ENCODE measurements around the gene CCDC127. TPM values are rescaled to one million over a fixed set of nuclear protein-coding genes. Genes with fewer than 3 reads are reported as not detected.
A peak's percentile ranks its signal among the peaks of the same experiment; 100 is the strongest.

Gene CCDC127
- total and polyA plus RNA-seq, 2 experiments from 2014 or later: 11.3 to 19.3 TPM

DNA sequence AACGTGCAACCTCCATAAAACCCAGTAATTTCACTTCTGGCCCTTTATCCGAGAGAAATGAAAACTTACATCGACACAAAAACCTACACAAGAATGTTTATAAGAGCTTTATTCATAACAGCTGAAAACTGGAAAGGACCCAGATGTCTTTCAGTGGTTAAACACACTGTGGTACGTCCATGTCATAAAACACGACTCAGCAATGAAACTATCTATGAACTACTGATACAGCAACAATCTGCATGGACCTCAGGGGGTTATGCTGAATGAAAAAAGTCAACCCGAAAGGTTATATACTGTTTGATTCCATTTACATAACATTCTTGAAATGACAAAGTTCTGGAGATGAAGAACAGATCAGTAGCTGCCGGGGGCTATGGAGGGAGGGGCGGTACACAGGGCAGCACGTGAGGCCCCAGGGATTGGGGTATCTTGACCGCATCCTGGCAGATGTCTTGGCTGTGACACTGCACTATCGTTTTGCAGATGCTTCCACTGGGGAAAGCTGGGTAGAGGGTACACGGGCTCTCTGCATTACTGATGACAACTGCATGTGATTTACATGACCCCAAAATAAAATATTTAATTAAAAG lies 4.1 kb downstream of the CCDC127 start:
- Histone ChIP-seq H3K4me1 (ENCODE audit: low read depth) (peaks cover 3% of the 10 kb centered on the region), H3K27me3 (no peaks in the 10 kb centered on the region), H3K4me3 (no peak overlapping the region), H3K9me3 (ENCODE audit: low read depth) (no peaks in the 10 kb centered on the region), H3K36me3 (no peaks in the 10 kb centered on the region), H3K27ac (no peak overlapping the region)
- no peak for DNase-seq (ENCODE audit: low read depth in 1 of 2, low spot score in 1 of 2)
- no peak for TF ChIP-seq CTCF (IDR thresholded peaks at IDR 0.05; ENCODE audit: low read depth, low read length)

GRCh38 chr5:208449-209114 lies 9.4 kb downstream of the CCDC127 start:
- peaks cover 8% of the 10 kb centered on the region for H3K36me3 ChIP-seq
- no peak for DNase-seq (ENCODE audit: low read depth in 1 of 2, low spot score in 1 of 2)
- no peak overlapping the region for H3K4me3 ChIP-seq
- H3K27me3 ChIP-seq: no peaks in the 10 kb centered on the region
- no peak for TF ChIP-seq CTCF (IDR thresholded peaks at IDR 0.05; ENCODE audit: low read depth, low read length)
- peaks cover 39% of the 10 kb centered on the region for H3K4me1 ChIP-seq (ENCODE audit: low read depth)
- no peaks in the 10 kb centered on the region for H3K9me3 ChIP-seq (ENCODE audit: low read depth)
- peak overlapping the region; percentile 95 for H3K27ac ChIP-seq

DNA sequence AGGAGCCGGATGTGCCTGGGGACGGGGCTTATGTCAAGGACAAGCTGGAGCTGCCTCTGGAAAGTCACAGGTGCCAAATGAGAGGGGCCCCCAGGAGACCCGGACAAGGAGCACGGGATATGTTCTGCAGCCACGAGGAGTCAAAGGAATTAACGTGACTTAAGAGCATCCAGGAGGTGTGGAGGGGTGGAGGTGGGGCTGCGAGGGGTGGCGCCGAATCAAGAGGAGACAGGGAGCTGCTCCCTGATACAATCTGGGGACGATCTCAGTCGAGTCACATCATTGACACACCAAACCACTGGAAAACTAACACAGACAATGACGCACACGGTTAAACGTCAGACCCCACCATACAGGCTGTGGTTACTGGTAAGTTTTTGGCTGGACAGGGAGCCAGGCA lies 10.4 kb downstream of the CCDC127 start:
- Histone ChIP-seq H3K4me1 (ENCODE audit: low read depth) (peaks cover 39% of the 10 kb centered on the region), H3K9me3 (ENCODE audit: low read depth) (no peaks in the 10 kb centered on the region), H3K36me3 (peaks cover 8% of the 10 kb centered on the region), H3K4me3 (no peak overlapping the region), H3K27me3 (no peaks in the 10 kb centered on the region), H3K27ac (peak overlapping the region; percentile 95)
- DNase-seq (ENCODE audit: low read depth in 1 of 2, low spot score in 1 of 2): peak in 1 of 2 donors; percentile 36
- no peak for TF ChIP-seq CTCF (IDR thresholded peaks at IDR 0.05; ENCODE audit: low read depth, low read length)

- Histone ChIP-seq H3K27me3 (no peaks in the 10 kb centered on the region), H3K4me3 (no peak overlapping the region), H3K27ac (peak overlapping the region; percentile 95), H3K9me3 (ENCODE audit: low read depth) (no peaks in the 10 kb centered on the region), H3K36me3 (peaks cover 8% of the 10 kb centered on the region), H3K4me1 (ENCODE audit: low read depth) (peaks cover 39% of the 10 kb centered on the region)
- DNase-seq (ENCODE audit: low read depth in 1 of 2, low spot score in 1 of 2): peak in 1 of 2 donors; percentile 75
- TF ChIP-seq CTCF (IDR thresholded peaks at IDR 0.05; ENCODE audit: low read depth, low read length): no peak
These were observed 10.9 kb downstream of the CCDC127 start for GRCh38 chr5:206927-207536.

DNA sequence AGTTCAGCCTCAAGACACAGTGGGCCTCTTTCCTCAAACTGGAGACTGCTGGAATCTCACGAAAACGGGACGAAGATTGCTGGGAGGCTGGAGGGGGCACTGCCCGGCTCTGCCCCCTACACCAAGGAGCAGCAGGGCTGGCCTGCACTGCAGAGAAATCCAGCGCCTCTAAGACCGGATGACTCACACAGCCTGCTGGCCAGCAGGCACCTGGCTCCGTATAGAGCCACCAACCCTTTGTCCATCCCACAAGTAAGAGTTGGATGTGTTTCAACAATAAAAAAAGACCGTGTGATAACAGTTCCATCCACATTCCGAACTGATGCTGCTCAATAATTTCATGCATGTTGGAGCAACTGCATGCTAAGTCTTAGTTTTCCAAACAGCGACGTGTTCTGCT lies 11.5 kb downstream of the CCDC127 start:
- Histone ChIP-seq H3K4me3 (no peak overlapping the region), H3K36me3 (peaks cover 8% of the 10 kb centered on the region), H3K9me3 (ENCODE audit: low read depth) (no peaks in the 10 kb centered on the region), H3K27me3 (no peaks in the 10 kb centered on the region), H3K4me1 (ENCODE audit: low read depth) (peaks cover 45% of the 10 kb centered on the region), H3K27ac (peak overlapping the region; percentile 95)
- TF ChIP-seq CTCF (IDR thresholded peaks at IDR 0.05; ENCODE audit: low read depth, low read length): no peak
- DNase-seq (ENCODE audit: low read depth in 1 of 2, low spot score in 1 of 2): peak in 1 of 2 donors; percentile 67
